Measurements from ENCODE around the gene TMEM255B.
"Not testable (repeated sequence)": the region's sequence is repeated elsewhere in the genome, so short reads cannot be mapped to it uniquely, and the experiment has no call there.

Gene TMEM255B

DNA sequence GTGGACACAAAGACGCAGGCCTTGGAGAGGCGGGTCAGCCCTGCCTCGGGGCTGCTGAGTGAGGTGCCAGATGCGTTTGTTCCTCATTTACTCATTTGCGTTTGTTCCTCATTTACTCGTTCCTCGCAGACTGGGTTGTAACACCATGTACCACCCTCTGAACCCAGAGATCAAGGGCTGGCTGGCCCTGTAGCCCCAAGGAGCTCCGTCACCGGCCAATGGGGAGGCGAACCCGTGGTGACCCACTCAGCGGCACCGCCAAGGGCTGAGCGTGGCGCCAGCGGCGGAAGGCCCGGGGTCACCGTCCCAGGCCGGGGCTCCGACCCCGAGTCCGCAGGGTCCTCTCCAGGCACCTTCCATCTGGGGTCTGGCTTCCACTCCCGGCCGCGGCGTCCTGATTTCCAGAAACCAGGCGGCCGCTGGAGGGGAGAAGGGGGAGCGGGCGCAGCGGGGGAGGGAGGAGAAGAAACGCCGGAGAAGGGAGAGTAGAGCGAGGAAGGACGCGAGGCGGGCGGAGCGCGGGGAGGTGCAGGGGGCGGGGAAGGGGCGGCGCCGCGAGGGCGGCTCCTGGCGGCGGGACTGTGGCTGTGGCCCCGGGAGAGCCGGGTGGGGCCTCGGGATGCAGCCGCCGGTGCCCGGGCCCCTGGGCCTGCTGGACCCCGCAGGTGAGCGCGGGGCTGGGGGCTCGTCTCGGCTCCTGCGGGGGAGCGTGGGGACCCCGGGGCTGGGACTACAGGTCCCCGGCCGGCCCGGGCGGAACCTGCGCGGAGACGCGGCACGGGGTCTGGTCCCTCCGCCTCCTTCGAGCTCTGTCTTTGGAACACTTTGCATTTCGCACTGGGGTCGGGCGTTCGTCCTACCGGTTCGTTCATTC lies at the start of gene TMEM255B:
Gene TMEM255B, plus strand, starts transcription at position 576 of the 874 bp plus-strand sequence. Its CDS starts 44 bp downstream, at position 620.
- DNase-seq (ENCODE audit: low spot score): peak; percentile 65

DNA sequence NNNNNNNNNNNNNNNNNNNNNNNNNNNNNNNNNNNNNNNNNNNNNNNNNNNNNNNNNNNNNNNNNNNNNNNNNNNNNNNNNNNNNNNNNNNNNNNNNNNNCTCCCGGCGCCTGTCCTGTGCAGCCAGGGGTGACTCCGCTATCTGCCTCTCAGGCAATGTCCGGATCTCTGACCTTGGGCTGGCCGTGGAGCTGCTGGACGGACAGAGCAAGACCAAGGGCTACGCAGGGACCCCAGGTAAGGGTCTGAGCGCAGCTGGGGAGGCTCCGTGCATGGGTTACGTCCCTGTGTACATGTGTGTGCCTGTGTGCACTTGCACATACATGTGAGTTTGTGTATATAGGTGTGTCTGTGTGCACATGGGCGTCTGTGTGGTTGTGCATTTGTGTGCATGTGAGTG lies 36.1 kb upstream of the TMEM255B start:
- no peak for DNase-seq (ENCODE audit: low spot score)

DNA sequence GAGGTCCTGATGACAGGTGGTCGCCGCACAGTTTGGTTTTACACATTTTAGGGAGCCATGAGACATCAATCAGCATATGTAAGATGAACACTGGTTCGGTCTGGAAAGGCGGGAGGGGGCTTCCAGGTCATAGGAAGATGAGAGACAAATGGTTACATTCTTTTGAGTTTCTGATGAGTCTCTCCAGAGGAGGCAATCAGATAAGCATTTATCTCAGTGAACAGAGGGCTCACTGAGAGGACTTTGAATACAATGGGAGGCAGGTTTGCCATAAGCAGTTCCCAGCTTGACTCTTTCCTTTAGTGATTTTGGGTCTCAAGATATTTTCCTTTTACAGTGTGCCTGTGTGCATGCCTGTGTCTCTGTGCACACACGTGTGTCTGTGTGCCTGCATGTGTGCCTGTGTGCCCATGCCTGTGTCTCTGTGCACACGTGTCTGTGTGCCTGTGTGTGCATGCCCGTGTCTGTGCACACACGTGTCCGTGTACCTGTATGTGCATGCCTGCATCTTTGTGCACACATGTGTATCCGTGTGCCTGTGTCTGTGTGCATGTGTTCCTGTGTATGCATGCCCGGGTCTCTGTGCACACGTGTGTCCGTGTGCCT lies 35.5 kb upstream of the TMEM255B start:
- DNase-seq (ENCODE audit: low spot score): no peak

DNA sequence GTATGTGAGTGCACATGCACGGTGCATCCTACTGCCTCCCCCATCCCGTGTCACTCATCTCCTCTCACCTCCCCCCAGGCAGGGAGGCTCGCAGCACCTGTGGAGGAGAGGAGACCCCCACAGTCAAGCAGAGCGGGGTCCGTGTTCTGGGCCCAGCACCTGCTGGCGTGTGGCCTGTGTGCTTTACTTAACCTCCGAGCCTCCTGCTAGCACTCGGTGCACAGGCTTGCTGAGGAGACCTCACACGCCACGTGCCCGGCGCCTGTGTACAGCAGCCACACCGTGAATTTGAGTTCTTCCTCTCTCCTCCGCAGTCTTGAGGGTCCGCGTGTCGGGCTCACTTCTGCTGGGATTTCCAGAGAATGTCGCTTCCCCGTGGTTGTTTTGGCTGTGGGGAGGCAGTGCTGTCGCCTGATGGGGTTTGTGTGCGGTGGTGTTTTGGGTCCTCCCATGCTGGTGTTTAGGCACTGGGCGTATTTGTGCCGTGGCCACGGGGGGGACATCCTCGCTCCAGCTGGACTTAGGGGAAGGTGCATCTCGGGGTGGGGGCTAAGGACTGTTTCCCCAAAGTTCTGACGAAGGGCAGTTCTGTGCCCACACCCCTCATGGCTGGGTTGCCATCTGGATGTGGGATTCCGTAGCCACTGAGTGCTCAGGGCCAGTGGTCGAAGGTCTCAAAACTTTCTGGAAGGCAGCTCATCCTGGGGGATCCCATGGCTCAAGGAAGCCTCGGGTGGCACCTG lies 34.8 kb upstream of the TMEM255B start:
- DNase-seq (ENCODE audit: low spot score): no peak

DNA sequence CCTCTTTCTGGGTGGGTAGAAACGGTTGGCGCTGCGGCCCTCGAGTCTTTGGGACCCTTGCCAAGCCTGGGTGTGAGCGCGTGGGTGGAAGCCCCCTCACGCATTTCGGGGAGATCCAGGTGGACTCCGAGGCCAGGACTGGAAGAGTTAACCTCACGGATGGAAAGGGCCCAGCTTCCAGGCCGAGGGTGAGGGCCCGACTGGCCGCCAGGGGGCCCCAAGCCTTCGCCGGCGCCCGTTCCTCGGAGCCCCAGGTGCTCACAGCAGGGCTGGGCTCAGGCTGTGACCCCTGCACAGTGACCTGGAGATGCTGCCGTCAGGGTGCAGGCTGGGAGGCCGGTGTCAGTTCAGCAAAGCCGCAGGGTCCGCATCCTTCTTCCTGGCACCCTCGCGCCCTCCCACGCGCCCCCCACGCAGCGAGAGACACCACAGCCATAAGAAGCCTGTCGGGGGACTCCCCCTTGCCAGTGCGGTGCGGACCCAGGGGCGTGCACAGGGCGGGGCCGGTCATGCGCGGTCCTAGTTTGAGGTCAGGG lies 34.2 kb upstream of the TMEM255B start:
- peak; percentile 83 for DNase-seq (ENCODE audit: low spot score)

DNA sequence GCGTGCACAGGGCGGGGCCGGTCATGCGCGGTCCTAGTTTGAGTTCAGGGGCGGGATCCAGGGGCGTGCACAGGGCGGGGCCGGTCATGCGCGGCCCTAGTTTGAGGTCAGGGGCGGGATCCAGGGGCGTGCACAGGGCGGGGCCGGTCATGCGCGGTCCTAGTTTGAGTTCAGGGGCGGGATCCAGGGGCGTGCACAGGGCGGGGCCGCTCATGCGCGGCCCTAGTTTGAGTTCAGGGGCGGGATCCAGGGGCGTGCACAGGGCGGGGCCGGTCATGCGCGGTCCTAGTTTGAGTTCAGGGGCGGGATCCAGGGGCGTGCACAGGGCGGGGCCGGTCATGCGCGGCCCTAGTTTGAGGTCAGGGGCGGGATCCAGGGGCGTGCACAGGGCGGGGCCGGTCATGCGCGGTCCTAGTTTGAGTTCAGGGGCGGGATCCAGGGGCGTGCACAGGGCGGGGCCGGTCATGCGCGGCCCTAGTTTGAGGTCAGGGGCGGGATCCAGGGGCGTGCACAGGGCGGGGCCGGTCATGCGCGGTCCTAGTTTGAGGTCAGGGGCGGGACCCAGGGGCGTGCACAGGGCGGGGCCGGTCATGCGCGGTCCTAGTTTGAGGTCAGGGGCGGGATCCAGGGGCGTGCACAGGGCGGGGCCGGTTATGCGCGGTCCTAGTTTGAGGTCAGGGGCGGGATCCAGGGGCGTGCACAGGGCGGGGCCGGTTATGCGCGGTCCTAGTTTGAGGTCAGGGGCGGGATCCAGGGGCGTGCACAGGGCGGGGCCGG lies 33.5 kb upstream of the TMEM255B start:
- not testable (repeated sequence) for DNase-seq (ENCODE audit: low spot score)

DNA sequence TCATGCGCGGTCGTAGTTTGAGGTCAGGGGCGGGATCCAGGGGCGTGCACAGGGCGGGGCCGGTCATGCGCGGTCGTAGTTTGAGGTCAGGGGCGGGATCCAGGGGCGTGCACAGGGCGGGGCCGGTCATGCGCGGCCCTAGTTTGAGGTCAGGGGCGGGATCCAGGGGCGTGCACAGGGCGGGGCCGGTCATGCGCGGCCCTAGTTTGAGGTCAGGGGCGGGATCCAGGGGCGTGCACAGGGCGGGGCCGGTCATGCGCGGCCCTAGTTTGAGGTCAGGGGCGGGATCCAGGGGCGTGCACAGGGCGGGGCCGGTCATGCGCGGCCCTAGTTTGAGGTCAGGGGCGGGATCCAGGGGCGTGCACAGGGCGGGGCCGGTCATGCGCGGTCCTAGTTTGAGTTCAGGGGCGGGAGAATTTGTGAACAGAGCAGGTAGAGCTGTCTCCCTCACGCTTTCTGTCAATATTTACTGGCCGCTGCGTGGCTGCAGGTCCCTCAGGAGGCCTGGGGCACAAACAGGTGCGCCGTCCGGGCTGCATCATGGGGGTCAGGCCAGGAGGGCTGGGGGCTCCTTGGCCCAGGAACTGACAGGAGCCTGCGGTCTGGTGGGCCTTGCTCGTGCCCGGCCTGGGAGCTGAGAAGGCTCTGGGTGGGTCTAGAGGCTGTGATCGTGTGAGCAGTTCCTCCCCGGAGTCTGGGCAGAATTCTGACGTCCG lies 32.8 kb upstream of the TMEM255B start:
- DNase-seq (ENCODE audit: low spot score): not testable (repeated sequence)

DNA sequence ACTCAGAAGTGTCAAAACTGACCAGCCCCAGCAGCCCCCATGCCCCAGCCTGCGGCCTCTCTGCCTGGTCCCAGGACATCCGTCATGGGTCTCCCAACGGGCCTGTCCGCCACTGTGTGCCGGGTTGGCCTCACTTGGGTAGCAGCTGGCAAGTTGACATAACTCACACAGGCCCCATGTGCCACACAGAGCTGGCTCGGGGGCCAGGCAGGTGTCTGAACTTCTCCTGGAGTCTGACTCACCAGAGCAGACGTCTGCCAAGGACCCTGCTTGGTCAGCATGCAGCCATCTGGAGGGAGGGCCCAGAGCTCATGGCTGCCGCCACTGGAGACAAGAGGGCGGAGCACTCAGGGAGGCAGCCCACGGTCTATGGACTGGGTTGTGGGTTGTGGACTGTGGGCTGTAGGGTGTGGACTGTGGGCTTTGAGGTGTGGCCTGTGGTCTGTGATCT lies 32.0 kb upstream of the TMEM255B start:
- DNase-seq (ENCODE audit: low spot score): no peak

DNA sequence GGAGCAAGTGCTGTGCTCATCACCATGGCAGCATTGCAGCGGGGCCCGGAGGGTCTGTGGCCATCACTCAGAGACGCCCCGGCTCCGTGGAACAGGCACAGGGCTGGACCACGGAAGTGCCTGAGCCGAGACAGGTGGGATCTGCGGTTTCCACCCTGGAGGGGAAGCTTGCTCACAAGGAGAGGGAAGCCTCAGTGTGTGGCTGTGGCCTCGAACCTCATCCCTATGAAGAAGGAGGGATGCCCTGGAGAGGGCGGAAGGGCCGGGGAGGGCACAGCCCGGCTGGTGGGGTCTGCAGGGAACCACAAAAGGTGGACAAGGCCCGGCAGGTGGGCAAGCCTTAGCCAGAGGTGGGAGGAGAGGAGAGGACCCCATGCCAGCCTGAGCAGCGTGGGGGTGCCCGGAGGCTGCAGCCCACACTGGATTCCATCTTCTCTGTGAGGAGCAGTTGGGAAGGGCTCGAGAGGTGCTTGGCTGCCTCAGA lies 30.4 kb upstream of the TMEM255B start:
- DNase-seq (ENCODE audit: low spot score): no peak

DNA sequence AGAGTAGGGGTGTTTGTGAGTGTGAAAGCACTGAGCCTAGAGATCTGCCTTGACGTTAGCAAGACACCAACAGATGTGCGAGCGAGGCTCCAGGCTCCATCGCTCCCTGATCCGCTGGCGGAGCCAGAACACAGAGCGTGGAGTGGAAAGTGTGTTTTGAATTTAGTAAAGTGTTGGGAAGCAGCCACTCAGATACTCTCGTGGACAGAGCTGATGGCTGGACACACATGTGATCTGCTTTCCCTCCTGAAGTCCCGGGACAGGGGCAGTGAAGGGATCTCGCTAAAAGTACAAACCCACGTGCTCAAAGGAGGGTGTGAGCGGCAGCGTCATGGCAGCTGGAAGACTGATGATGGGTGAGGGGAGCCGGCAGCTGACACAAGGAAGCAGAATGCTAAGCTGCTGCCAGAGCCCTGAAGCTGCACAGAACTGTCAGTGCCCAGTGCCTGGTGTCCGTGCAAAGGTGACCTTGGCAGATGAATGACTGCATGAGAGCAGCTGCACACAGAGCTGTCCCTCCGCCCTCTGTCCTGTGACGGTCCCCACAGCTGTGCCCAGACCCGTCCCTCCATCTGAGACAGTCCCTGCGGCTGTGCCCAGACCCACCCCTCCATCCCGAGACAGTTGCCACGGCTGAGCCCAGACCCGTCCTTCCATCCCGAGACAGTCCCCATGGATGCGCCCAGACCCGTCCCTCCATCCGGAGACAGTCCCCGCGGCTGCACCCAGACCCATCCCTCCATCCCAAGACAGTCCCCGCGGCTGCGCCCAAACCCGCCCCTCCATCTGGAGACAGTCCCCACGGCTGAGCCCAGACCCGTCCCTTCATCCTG lies 29.6 kb upstream of the TMEM255B start:
- no peak for DNase-seq (ENCODE audit: low spot score)

DNA sequence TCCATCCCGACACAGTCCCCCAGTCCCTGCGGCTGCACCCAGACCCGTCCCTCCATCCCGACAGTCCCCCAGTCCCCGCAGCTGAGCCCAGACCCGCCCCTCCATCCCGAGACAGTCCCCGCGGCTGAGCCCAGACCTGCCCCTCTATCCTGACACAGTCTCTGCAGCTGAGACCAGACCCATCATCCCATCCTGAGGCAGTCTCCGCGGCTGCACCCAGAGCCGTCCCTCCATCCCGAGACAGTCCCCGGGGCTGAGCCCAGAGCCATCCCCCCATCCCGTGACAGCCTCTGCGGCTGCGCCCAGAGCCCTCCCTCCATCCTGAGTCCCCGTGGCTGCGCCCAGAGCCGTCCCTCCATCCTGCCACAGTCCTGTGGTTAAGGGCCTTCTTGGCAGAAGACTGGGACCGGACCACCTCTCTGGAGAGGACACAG lies 28.8 kb upstream of the TMEM255B start:
- DNase-seq (ENCODE audit: low spot score): no peak

DNA sequence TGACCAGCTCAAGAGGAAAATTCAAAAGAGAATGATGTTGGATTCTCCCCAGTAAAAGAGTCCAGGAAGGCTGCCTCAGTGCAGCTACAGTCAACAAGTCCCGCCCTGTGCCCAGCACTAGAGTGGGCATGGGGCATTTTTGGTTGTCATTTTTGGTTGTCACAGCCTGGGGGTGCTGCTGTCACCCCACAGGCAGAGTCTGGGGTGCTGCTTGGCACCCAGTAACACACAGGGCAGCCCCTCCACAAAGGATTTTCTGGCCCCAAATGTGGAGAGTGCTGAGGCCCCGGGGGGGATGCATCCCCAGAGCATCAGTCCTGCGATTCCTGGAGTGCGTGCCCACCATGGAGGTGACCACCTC lies 28.2 kb upstream of the TMEM255B start:
- DNase-seq (ENCODE audit: low spot score): no peak

DNA sequence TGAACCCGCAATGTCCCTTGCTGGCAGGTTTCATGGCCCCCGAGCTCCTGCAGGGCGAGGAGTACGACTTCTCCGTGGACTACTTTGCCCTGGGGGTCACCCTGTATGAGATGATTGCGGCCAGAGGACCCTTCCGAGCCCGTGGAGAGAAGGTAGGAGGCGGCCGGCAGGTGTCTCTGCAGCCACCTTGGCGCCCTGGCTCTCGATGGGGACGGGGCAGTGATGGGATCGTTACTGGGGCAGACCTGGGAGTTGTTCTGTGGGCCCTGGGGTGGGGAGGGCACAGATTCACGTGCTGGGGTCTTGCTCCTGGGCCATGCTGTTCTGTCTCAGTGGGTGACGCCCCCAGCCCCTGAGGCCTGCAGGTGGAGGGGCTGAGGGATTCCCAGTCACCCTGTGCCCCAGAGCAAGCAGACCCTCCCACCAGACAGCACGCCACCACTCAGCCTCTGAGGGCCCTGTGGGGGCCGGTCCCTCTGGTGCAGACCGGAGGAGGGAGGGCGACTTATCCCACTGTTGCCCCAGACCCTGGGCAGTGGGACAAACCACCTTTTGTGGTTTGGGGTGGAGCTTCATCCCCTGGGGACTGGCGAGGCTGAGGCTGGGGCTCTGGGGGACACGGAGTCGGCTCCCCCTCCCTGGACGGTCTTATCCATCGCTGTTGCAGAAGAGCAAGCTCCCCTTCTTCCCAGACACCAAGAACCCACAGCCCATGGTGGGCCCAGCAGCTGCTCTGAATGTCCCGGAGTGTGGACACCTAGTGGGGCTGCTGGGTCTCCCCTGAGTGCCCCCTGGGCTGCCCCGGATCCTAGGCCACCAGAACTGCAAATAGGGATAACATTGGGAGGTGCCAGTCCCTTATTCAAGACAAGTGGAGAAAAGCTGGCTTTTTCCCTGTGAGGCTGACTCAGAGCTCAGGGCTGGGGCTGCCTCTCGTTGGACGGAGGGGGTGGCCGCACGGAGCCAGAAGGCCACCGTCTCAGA lies 27.5 kb upstream of the TMEM255B start:
- DNase-seq (ENCODE audit: low spot score): no peak

DNA sequence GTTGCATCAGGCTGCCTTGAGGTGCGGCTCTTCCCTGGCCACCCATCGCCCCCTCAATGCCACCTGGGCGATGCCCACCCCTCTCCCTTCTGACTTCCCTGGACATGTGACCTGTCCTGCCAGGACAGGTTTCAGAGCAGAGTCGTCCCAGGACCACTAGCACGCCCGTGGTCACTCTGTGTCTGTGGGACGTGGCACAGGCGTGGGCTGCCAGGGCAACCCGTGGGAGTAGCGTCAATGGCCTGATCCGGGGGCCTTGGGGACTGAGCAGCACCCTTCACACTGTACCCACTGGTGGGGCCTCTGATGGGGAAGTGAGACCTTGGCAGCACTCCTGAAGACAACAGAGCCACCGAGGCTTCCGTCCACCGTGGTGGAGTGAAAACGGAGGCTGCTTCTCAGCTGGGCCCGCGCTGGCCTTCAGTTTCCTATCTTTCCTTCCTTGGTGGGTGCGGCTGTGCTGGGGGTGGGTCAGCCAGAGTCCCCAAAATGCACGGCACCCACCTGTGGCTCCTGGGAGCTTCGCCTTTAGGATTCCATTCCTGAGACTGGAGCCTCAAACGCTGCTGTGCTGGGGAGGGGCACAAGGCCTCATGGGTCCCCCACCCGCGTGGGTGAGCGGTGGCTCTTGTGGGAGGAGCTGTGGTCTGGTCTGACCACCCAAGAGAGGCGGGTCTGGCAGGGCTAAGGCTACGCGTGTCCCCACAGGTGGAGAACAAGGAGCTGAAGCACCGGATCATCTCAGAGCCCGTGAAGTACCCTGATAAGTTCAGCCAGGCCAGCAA lies 26.7 kb upstream of the TMEM255B start:
- DNase-seq (ENCODE audit: low spot score): no peak

DNA sequence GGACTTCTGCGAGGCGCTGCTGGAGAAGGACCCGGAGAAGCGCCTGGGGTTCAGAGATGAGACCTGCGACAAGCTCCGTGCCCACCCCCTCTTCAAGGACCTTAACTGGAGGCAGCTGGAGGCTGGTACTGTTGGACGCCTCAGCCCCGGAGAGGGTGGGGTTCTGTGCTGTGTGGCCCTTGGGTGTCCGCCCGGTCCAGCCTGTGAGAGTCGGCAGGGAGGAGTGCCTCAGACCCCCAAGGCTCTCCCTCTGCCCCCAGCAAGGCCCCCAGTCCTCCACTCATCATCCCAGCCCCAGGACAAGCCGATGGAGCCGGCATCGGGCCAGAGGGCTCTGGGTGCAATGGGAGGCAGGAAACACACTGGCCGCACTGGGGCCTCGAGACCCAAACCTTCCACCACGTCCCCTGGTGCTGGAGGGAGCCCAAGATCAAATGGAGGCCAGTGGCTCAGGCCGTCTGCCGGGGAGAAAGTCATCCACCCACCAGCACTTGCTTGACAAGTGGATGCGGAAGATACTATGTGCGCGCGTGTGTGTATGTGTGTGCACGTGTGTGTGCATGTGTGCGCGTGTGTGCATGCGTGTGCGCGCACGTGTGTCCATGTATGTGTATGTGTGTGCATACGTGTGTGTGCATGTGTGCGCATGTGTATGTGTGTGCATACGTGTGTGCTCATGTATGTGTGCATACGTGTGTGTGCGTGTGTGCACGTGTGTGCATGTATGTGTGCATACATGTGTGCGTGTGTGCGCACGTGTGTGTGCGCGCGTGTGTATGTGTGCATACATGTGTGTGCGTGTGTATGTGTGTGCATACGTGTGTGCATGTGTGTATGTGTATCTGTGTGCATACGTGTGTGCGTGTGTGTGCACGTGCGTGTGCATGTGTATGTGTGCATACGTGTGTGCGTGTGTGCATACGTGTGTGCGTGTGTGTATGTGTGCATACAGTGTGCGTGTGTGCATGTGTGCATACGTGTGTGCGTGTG lies 25.8 kb upstream of the TMEM255B start:
- DNase-seq (ENCODE audit: low spot score): no peak

DNA sequence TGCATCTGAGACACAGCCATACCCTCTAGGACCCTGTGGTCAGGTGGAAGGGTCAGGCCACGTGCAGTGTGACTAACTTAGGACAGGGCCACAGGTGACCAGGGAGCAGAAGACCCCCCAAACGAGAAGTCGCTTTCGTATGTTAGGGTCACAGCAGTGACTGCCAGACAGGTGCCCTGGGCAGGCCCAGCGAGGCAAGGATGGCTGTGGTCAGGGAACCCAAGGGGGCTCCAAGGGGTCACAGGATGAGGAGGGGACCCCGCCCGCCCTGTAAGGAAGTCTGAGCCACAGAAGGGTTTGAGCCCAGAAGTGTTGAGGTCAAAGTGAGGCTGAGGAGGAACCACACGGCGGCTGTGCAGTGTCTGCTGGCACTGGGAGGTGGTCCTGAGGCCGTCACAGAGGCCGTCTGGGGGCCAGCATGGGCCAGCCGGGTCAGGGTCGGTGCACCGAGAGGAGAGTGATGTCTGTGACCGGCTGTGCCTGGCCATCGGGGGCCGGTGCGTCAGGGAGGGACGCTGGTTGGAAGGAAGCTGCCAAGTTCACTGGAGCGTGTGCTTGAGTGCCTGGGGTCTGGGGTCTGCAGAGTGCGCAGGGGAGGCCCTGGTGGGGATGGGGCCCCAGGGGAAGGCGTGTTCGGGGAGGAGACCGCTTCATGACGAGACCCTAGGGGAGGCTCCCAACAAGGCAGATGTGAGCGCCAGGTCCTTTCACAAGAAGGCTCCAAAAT lies 24.8 kb upstream of the TMEM255B start:
- no peak for DNase-seq (ENCODE audit: low spot score)
